GM23338 (cell line): ENCODE measurements around the gene XRN1.

ENCODE experiments used
- CTCF ChIP-seq, 2 experiments: fragments of 200-600 bp in 1 of 2; sonication (generic) in 1 of 2; conservative IDR thresholded peaks; 2 replicates each; pipeline versions ENCODE4 v1.5.1 to v1.6.1; 2016 to 2017; ENCODE audit warnings: antibody characterized with exemption in 2 of 2, low read depth in 2 of 2, mild to moderate bottlenecking in 2 of 2, moderate library complexity in 1 of 2
- NANOG ChIP-seq: IDR thresholded peaks from 2 replicates; pipeline ENCODE4 v1.6.1; 2016; ENCODE audit warnings: antibody characterized with exemption, borderline replicate concordance
- REST ChIP-seq: IDR thresholded peaks from one replicate; pipeline ENCODE4 v1.6.1; 2018; ENCODE audit warnings: antibody characterized with exemption; ENCODE audit not compliant: unreplicated experiment

- no peak for TF ChIP-seq CTCF (conservative IDR thresholded peaks at IDR 0.05; ENCODE audit: low read depth in 2 of 2)
- no peak for TF ChIP-seq REST
- no peak for TF ChIP-seq NANOG
Measured at GRCh38 chr3:142374687-142375086, 73.2 kb downstream of the XRN1 start.
